HG03342 (cell line): ENCODE results near the gene TSR3.

Experiments used
- ATAC-seq: cut with Tn5 transposase; IDR thresholded peaks from one replicate; pipeline ENCODE4 v1.9.1; 2021; ENCODE audit warnings: mild to moderate bottlenecking, moderate library complexity; ENCODE audit not compliant: unreplicated experiment

The TSR3 gene

DNA sequence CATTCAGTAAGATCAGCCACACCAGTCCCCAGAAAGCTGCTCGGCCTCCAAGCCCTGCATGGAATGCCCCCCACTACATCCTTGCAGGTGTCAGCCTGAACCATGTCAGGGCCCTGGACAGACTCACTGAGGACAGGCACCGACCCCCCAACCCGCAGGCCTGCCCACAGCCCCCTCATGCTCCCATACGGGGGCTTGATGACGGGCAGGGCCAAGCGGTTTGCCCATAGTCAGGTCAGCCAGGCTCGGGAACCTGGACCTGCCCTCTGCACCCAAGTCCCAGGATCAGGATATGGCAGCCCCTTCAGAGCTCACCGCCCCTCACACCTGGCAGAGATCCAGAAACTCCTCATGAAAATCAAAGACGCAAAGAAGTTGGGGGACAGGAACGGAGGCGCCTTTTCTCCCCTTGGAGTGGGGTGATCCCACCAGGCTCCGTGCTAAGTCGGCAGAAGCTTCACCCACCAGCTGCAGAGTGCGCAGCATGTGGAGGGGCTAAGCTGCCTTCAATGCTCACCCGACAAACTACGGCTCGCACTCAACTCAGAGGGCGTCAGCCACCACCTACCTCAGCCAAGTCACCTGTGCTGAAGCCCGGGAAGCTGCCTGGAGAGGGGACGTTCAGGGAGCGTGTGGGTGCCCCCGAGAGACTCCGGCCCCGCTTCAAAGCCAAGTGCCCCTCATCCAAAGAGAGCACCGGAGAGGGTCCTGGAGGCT, 26.6 kb upstream of the TSR3 start:
- no peak for ATAC-seq

- no peak for ATAC-seq
These were observed 25.8 kb upstream of the TSR3 start for GRCh38 chr16:1377406-1378010.

- no peak for ATAC-seq
These were observed 24.2 kb upstream of the TSR3 start for GRCh38 chr16:1375741-1376410.

- ATAC-seq, result no peak
These were observed 23.6 kb upstream of the TSR3 start for GRCh38 chr16:1375298-1375640.

GRCh38 chr16:1374418-1375297, 23.0 kb upstream of the TSR3 start:
- no peak for ATAC-seq

DNA sequence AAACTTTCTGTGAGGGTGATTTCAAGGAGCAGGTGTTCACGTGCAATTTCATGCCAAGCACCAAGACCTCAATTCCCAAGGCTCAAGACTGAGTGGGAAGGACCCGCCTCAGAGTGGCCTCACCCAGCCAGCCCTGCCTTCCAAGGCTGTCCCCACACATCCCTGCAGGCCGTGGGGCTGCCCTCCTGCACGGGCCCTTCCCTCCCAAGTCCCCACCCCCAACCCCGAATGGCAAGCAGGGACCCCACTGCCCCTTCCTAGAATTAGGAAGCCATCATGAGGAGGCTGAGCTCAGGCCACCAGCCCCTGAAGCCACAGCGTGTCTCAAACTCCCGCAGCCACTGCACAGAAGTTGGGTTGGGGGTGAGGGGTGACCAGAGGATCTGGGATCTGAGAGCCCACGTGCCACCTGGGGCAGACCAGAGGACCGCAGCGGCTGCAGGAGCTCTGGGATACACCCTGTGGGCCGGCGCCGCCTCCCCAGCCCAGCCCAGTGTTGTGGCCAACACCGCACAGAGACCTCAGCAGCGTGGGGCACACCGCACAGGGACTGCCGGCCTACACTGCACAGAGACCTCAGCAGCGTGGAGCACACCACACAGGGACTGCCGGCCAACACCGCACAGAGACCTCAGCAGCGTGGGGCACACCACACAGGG, 20.7 kb upstream of the TSR3 start:
- ATAC-seq, result no peak

DNA sequence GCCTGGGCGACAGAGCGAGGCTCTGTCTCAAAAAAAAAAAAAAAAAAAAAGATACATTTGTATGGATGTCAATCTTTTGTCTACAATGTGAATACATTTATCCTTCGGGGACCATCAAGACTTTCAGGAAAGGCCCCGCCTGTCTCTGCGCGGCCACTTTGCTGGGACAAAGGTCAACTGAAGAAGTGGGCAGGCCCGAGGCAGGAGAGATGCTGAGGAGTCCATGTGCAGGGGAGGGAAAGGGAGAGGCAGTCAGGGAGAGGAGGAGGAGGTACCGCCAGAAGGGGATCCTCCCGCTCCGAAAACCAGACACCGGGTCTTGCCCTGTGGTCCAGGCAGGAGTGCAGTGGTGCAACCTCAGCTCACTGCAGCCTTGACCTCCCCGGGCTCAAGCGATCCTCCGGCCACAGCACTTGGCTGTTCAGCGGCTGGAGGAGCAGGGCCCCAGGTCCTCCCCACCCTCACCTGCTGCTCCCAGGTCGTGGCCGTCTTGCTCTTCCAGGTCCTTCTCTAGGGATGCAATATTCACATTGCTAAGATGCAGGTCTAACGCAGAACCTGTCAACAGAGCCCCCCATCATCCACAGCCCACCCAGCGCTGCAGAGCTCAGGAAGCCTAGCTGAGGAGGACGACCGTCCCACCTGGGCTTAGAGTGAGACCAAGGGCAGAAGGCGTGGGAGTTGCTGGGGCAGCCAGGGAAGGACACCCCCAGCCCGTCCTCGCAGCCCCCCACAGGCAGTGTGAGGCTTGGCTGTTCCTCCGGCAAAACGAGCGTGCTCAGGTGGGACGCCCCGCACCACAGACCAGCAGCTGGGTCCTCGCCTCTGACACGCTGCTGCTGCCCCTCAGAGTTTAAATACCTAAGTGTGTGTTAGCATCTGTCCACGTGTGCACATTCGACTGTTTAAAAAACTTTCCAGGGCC, 19.6 kb upstream of the TSR3 start:
- ATAC-seq, result no peak

DNA sequence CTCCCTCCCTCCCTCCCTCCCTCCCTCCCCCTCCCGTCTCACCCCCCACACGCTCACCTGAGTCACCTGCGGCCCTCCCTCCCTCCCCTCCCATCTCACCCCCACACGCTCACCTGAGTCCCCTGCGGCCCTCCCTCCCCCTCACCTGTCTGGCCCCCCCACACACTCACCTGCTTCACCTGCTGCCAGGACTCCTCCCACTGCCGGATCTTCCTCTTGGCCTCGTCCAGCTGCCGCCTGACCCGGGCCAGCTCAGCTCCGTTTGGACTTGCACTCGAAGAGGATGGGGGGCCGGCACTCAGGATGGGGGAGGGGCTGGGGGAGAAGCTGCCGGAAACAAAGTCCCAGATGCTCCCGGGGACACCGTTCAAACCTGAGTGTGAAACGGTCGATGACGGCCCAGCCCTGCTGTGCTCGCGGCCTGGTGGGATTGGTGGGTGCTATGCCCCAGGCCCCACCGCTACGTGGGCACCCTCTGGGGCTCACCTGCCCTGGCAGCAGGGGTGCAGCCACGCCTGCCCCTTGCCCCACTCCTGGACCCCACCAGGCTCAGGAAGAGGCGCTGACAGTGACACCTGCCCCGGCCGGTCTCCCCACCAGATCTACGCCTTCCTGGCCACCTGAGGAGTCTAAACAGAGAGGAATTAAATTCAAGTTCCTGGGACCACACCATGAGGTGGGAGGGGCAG, 16.0 kb upstream of the TSR3 start:
- ATAC-seq, result no peak

- no peak for ATAC-seq
These were observed 15.1 kb upstream of the TSR3 start for GRCh38 chr16:1366712-1367299.

- ATAC-seq, result no peak
These were observed 14.5 kb upstream of the TSR3 start for GRCh38 chr16:1366060-1366711.

GRCh38 chr16:1364510-1364909, 12.8 kb upstream of the TSR3 start:
- ATAC-seq, result no peak

DNA sequence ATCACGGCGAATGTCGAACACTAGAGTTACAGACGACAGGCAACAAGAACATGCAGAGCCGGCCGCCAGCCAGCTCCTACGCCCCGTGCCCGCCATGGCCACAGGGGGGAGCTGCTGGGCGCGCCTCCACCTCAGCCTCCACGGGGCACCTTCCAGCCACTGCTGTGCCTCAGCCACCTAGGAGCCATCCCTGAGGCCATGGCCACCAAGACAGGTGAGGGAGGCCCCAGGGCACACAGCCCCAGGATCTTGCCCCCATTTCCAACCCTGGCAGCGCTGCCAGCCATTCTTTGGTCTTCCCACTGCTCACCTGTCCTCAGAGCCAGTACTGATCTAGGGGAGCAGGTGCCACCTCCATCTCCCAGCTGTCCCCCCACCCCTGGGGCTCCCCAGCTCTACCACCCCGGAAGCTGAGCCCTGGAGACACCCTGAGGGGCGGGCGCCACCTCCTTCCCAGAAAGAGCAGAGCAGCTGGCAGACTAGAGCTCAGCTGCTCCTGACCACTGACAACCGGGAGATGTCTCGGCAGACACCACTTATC, 11.9 kb upstream of the TSR3 start:
- ATAC-seq, result peak; percentile 51

GRCh38 chr16:1362807-1363206, 11.1 kb upstream of the TSR3 start:
- no peak for ATAC-seq

DNA sequence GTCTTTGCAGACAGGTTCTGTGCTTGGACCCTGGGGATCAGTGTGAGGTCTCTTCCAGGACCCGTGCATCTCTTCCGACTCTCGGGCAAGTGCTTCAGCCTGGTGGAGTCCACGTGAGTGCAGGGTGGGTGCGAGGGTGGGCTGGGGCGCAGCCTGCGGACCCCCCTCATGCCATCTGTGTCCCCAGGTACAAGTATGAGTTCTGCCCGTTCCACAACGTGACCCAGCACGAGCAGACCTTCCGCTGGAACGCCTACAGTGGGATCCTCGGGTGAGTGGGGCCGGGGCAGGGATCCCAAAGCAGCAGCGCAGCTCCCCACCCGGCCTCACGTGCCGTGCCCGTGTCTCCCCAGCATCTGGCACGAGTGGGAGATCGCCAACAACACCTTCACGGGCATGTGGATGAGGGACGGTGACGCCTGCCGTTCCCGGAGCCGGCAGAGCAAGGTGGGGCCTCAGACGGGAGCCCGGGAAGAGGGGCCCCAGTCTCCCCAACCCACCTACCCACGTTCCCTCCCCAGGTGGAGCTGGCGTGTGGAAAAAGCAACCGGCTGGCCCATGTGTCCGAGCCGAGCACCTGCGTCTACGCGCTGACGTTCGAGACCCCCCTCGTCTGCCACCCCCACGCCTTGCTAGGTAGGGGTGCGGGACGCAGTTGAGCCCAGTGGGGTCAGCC, 10.1 kb upstream of the TSR3 start:
- ATAC-seq, result no peak

GRCh38 chr16:1357906-1358566, 6.4 kb upstream of the TSR3 start:
- ATAC-seq, result no peak

GRCh38 chr16:1356061-1356900, 4.6 kb upstream of the TSR3 start:
- no peak for ATAC-seq
